GM19463 (cell line): ENCODE measurements around the gene MAP1LC3B2.
"Not testable (repeated sequence)": the region's sequence is repeated elsewhere in the genome, so short reads cannot be mapped to it uniquely, and the experiment has no call there.

Source experiments
- ATAC-seq: cut with Tn5 transposase; IDR thresholded peaks from one replicate; pipeline ENCODE4 v1.9.1; 2021; ENCODE audit warnings: mild to moderate bottlenecking, moderate library complexity; ENCODE audit not compliant: unreplicated experiment

Gene MAP1LC3B2

GRCh38 chr12:116556964-116557698, 2.0 kb upstream of the MAP1LC3B2 start:
- ATAC-seq, result no peak

GRCh38 chr12:116558280-116559161, 660 bp upstream of the MAP1LC3B2 start:
- ATAC-seq, result no peak

GRCh38 chr12:116561181-116561821, 2.1 kb downstream of the MAP1LC3B2 start:
- no peak for ATAC-seq

GRCh38 chr12:116562090-116562489, 2.9 kb downstream of the MAP1LC3B2 start:
- ATAC-seq, result no peak

GRCh38 chr12:116563262-116563661, 4.1 kb downstream of the MAP1LC3B2 start:
- ATAC-seq, result no peak

GRCh38 chr12:116564080-116564479, 4.9 kb downstream of the MAP1LC3B2 start:
- no peak for ATAC-seq

GRCh38 chr12:116565221-116565620, 6.0 kb downstream of the MAP1LC3B2 start:
- ATAC-seq, result not testable (repeated sequence)

- ATAC-seq, result no peak
Observed at GRCh38 chr12:116565963-116566362, 6.8 kb downstream of the MAP1LC3B2 start.

- ATAC-seq, result no peak
Observed at GRCh38 chr12:116568203-116568602, 9.0 kb downstream of the MAP1LC3B2 start.

GRCh38 chr12:116571089-116571488, 11.9 kb downstream of the MAP1LC3B2 start:
- no peak for ATAC-seq

GRCh38 chr12:116573776-116574175, 14.6 kb downstream of the MAP1LC3B2 start:
- ATAC-seq, result no peak

- ATAC-seq, result not testable (repeated sequence)
Observed at GRCh38 chr12:116575754-116576153, 16.6 kb downstream of the MAP1LC3B2 start.

- no peak for ATAC-seq
Observed at GRCh38 chr12:116577154-116577561, 18.0 kb downstream of the MAP1LC3B2 start.

- ATAC-seq, result no peak
Observed at GRCh38 chr12:116578051-116578450, 18.9 kb downstream of the MAP1LC3B2 start.

- no peak for ATAC-seq
Observed at GRCh38 chr12:116582610-116583009, 23.4 kb downstream of the MAP1LC3B2 start.

- no peak for ATAC-seq
Observed at GRCh38 chr12:116583129-116583694, 24.0 kb downstream of the MAP1LC3B2 start.

GRCh38 chr12:116587270-116587669, 28.1 kb downstream of the MAP1LC3B2 start:
- no peak for ATAC-seq

GRCh38 chr12:116588390-116589028, 29.3 kb downstream of the MAP1LC3B2 start:
- ATAC-seq, result no peak

- no peak for ATAC-seq
Observed at GRCh38 chr12:116589581-116589980, 30.4 kb downstream of the MAP1LC3B2 start.

- ATAC-seq, result no peak
Observed at GRCh38 chr12:116590561-116590960, 31.4 kb downstream of the MAP1LC3B2 start.
